Spleen (tissue), 11 donors: ENCODE results near the gene GNB1. TPM values are rescaled to one million over a fixed set of nuclear protein-coding genes. Genes with fewer than 3 reads are reported as not detected.
"Not testable (repeated sequence)": the region's sequence is repeated elsewhere in the genome, so short reads cannot be mapped to it uniquely, and the experiment has no call there.

Experiments used
- DNase-seq: peaks from one replicate; pipeline ENCODE4 v3.0.0-alpha.2; 2020
- H3K27ac ChIP-seq, 8 donors: fragments of 200-600 bp; sonication (generic) in 7 of 8; 1 replicate in 4 of 8; 2 replicates in 4 of 8; pipeline versions ENCODE4 v1.5.0 to v1.8.0; 2016 to 2021; ENCODE audit warnings: inconsistent platforms in 4 of 8, mild to moderate bottlenecking in 4 of 8, moderate library complexity in 1 of 8
- H3K27me3 ChIP-seq, 7 donors: fragments of 200-600 bp; sonication (generic) in 6 of 7; replicated peaks in 1 of 7; 1 replicate in 4 of 7; 2 replicates in 3 of 7; pipeline versions ENCODE4 v1.5.0 to v1.8.0; 2016 to 2021; ENCODE audit warnings: inconsistent platforms in 3 of 7, mild to moderate bottlenecking in 1 of 7
- H3K36me3 ChIP-seq, 6 donors: fragments of 200-600 bp; sonication (generic) in 5 of 6; 1 replicate in 4 of 6; 2 replicates in 2 of 6; pipeline versions ENCODE4 v1.5.0 to v1.8.0; 2016 to 2021; ENCODE audit warnings: inconsistent platforms in 2 of 6
- H3K4me1 ChIP-seq, 6 donors: fragments of 200-600 bp; sonication (generic) in 5 of 6; 1 replicate in 3 of 6; 2 replicates in 3 of 6; pipeline versions ENCODE4 v1.5.0 to v1.8.0; 2016 to 2021; ENCODE audit warnings: inconsistent platforms in 3 of 6
- H3K4me3 ChIP-seq, 8 donors: fragments of 200-600 bp; sonication (generic) in 7 of 8; 1 replicate in 4 of 8; 2 replicates in 4 of 8; pipeline versions ENCODE4 v1.5.0 to v1.8.0; 2016 to 2021; ENCODE audit warnings: inconsistent platforms in 4 of 8, mild to moderate bottlenecking in 4 of 8, moderate library complexity in 2 of 8
- H3K9me3 ChIP-seq, 8 donors: fragments of 200-600 bp; sonication (generic) in 7 of 8; 1 replicate in 4 of 8; 2 replicates in 4 of 8; pipeline versions ENCODE4 v1.5.0 to v1.8.0; 2016 to 2021; ENCODE audit warnings: inconsistent platforms in 4 of 8
- CTCF ChIP-seq, 11 experiments: fragments of 200-600 bp in 7 of 11; fragments of 450-650 bp in 4 of 11; sonication (generic) in 4 of 11; IDR thresholded peaks in 8 of 11; conservative IDR thresholded peaks in 3 of 11; 1 replicate in 7 of 11; 2 replicates in 4 of 11; pipeline versions ENCODE4 v1.4.0 to v1.8.0; 2016 to 2021; ENCODE audit warnings: antibody characterized with exemption in 11 of 11, inconsistent platforms in 4 of 11, mild to moderate bottlenecking in 1 of 11
- POLR2A ChIP-seq, 3 donors: fragments of 450-650 bp; IDR thresholded peaks; one replicate each; pipeline ENCODE4 v1.5.1; 2017; ENCODE audit warnings: antibody characterized with exemption in 3 of 3, mild to moderate bottlenecking in 1 of 3
- POLR2AphosphoS5 ChIP-seq, 3 donors: sonication (generic); formaldehyde crosslinking; IDR thresholded peaks; one replicate each; pipeline ENCODE4 v1.5.1; 2017; ENCODE audit warnings: antibody characterized with exemption in 3 of 3
- WGBS, 5 donors: extraction: QIAGEN DNeasy Blood & Tissue Kit in 3 of 5; methylation state at CpG; one replicate each; pipeline versions ENCODE4 v1.1.5 to v1.1.7; 2013 to 2018; 5-methylcytosine and 5-hydroxymethylcytosine counted together
- intact Hi-C: fragments of 100-400 bp; cut with DNase I; formaldehyde crosslinking; loops from one replicate; pipeline ENCODE4 v1.15.0; 2023; ENCODE audit warnings: low total_unique reads
- polyA plus RNA-seq, 3 donors: library from polyadenylated mRNA; stranded (reverse); fragments of 200-250 nt; gene quantifications; one replicate each; pipeline ENCODE4 v1.2.1, GENCODE V29; 2013
- total RNA-seq, 7 donors: library from RNA; depleted of rRNA in 3 of 7; stranded (reverse); fragments of >200 nt in 3 of 7; fragmentation: NEBNext Ultra II Directional in 4 of 7; extraction: Animal tissue kit (Norgen Biotek cat#: 25700) in 4 of 7; gene quantifications; one replicate each; pipeline versions ENCODE4 v1.1.0 to v1.2.1, GENCODE V29; 2016 to 2021
- donor health status: healthy with polysubstance abuse.
- donor health status: DM: no; HTN: no; CAD: no; lungs with moderate emphysema.
- donor health status: DM: no; HTN: no; CAD: no.
- donor health status: Bipolar disorder and iron deficiency.
- donor health status: healthy.
- donor health status: DM: no; HTN: no; CAD: no.
- donor health status: DM: yes; HTN: yes; CAD: no.

Gene GNB1
- total and polyA plus RNA-seq, 10 donors = 76.0 to 304 (median 214) TPM

DNA sequence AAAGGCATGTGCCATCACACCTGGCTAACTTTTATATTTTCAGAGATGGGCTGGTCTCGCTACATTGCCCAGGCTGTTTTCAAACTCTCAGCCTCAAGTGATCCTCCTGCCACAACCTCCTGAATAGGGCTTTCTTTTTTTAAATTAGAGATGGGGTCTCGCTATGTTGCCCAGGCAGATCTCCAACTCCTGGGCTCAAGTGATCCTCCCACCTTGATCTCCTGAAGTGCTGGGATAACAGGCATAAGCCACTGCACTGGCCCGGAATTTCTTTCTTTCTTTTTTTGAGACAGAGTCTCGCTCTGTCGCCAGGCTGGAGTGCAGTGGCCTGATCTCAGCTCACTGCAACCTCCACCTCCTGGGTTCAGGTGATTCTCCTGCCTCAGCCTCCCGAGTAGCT is 34.7 kb downstream of the GNB1 start:
- TF ChIP-seq POLR2AphosphoS5 (IDR thresholded peaks at IDR 0.05) = peak in 1 of 3 donors; percentile 14
- Histone ChIP-seq H3K27ac (peak overlapping the region in 4 of 8 donors; percentile 77 to 85 (median 82)), H3K36me3 (peaks cover 0 to 25% (median 7%) of the 10 kb centered on the region in 6 donors), H3K4me1 (peaks cover 30 to 98% (median 83%) of the 10 kb centered on the region in 6 donors)
- H3K27me3 ChIP-seq, H3K4me3 ChIP-seq, H3K9me3 ChIP-seq, intact Hi-C loops: not testable (repeated sequence)
- WGBS, 5 donors = 85 to 95% (median 91%) methylated on average over 5 to 6 of the region's 6 CpGs
- DNase-seq = peak; percentile 20

GRCh38 chr1:1853593-1854257 is 37.2 kb downstream of the GNB1 start:
- Histone ChIP-seq H3K36me3 (peaks cover 0 to 31% (median 7%) of the 10 kb centered on the region in 6 donors), H3K27ac (peak overlapping the region in 2 of 8 donors; percentile 16 to 18), H3K4me3 (no peak overlapping the region), H3K27me3 (no peaks in the 10 kb centered on the region), H3K4me1 (peaks cover 19 to 97% (median 80%) of the 10 kb centered on the region in 6 donors), H3K9me3 (no peaks in the 10 kb centered on the region)
- intact Hi-C loops = no loop called here
- TF ChIP-seq POLR2AphosphoS5 (IDR thresholded peaks at IDR 0.05) (no peak), CTCF (IDR thresholded peaks at IDR 0.05 in 8 of 11, conservative IDR thresholded peaks at IDR 0.05 in 3 of 11) (no peak), POLR2A (IDR thresholded peaks at IDR 0.05) (no peak)
- 75 to 84% (median 81%) methylated on average over 7 of the region's 7 CpGs for WGBS, 5 donors
- no peak for DNase-seq

GRCh38 chr1:1852619-1853414 is 38.1 kb downstream of the GNB1 start:
- WGBS, 5 donors = 82 to 86% (median 85%) methylated on average over 10 of the region's 10 CpGs
- no peak for TF ChIP-seq POLR2AphosphoS5 (IDR thresholded peaks at IDR 0.05)
- peaks cover 0 to 33% (median 7%) of the 10 kb centered on the region in 6 donors for H3K36me3 ChIP-seq
- peak; percentile 32 for DNase-seq
- H3K4me3 ChIP-seq = no peak overlapping the region
- peaks cover 16 to 97% (median 80%) of the 10 kb centered on the region in 6 donors for H3K4me1 ChIP-seq
- intact Hi-C loops = no loop called here
- peak overlapping the region in 1 of 8 donors; percentile 29 for H3K27ac ChIP-seq
- no peaks in the 10 kb centered on the region for H3K9me3 ChIP-seq
- H3K27me3 ChIP-seq = no peaks in the 10 kb centered on the region

GRCh38 chr1:1847890-1848289 is 43.0 kb downstream of the GNB1 start:
- intact Hi-C loops = no loop called here
- H3K36me3 ChIP-seq = peaks cover 0 to 50% (median 7%) of the 10 kb centered on the region in 6 donors
- WGBS, 5 donors = 53 to 67% (median 55%) methylated on average over 10 of the region's 10 CpGs
- TF ChIP-seq POLR2AphosphoS5 (IDR thresholded peaks at IDR 0.05) = peak in 1 of 3 donors; percentile 9
- TF ChIP-seq POLR2A (IDR thresholded peaks at IDR 0.05) = no peak
- no peak for DNase-seq
- no peak overlapping the region for H3K4me3 ChIP-seq
- peaks cover 38 to 95% (median 78%) of the 10 kb centered on the region in 6 donors for H3K4me1 ChIP-seq
- H3K9me3 ChIP-seq = no peaks in the 10 kb centered on the region
- H3K27me3 ChIP-seq = no peaks in the 10 kb centered on the region
- peak overlapping the region in 6 of 8 donors; percentile 30 to 74 (median 68) for H3K27ac ChIP-seq

- DNase-seq = no peak
- H3K27me3 ChIP-seq = no peaks in the 10 kb centered on the region
- TF ChIP-seq CTCF (IDR thresholded peaks at IDR 0.05 in 8 of 11, conservative IDR thresholded peaks at IDR 0.05 in 3 of 11) (no peak), POLR2AphosphoS5 (IDR thresholded peaks at IDR 0.05) (no peak), POLR2A (IDR thresholded peaks at IDR 0.05) (no peak)
- WGBS, 5 donors = 48 to 70% (median 62%) methylated on average over 8 of the region's 8 CpGs
- H3K27ac ChIP-seq = peak overlapping the region in 7 of 8 donors; percentile 30 to 74 (median 67)
- H3K9me3 ChIP-seq = no peaks in the 10 kb centered on the region
- peaks cover 0 to 44% (median 5%) of the 10 kb centered on the region in 6 donors for H3K36me3 ChIP-seq
- peaks cover 45 to 95% (median 81%) of the 10 kb centered on the region in 6 donors for H3K4me1 ChIP-seq
- no peak overlapping the region for H3K4me3 ChIP-seq
- intact Hi-C loops = no loop called here
Measured at GRCh38 chr1:1847061-1847850, 43.6 kb downstream of the GNB1 start.
